ENCODE results near the gene MLYCD. TPM values are rescaled to one million over a fixed set of nuclear protein-coding genes. Genes with fewer than 3 reads are reported as not detected.

The MLYCD gene
- total and polyA plus RNA-seq, 2 experiments from 2014 or later, result 3.2 to 7.2 TPM

DNA sequence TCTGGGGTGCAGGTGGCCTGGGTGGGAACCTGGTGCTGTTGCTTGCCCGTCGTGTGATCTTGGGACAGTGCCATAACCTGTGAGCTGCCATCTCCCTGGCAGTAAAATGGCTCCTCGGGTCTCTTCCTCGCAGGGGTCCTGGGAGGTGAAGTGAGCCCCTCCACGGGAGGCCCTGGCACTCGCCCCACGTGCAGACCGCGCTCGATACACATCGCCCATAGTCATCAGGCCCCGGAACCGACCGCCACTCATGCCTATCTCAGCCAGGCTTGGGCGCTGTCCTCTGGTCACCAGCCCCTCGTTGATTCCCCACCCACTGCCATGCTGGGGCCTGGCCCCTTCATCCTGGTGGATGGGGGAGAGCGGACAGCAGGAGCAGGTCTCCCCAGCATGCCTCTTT, 32.6 kb downstream of the MLYCD start:
- Mint-ChIP-seq H3K9me3 (no peaks in the 10 kb centered on the region; the same call in 2 of the 3 replicates), H3K4me3 (no peak overlapping the region), H3K27ac (no peak overlapping the region), H3K4me1 (peaks cover 7% of the 10 kb centered on the region), H3K27me3 (ENCODE audit: insufficient read depth, low read depth, poor library complexity) (peaks cover 17% of the 10 kb centered on the region), H3K36me3 (ENCODE audit: low read depth) (no peaks in the 10 kb centered on the region; the same call in 1 of the 3 replicates)
- Histone ChIP-seq H3K4me2 (no peak overlapping the region), H3K27ac (ENCODE audit: low read depth) (no peak overlapping the region), H2AFZ (no peak overlapping the region), H3K79me2 (replicated peaks; ENCODE audit: insufficient read depth) (no peaks in the 10 kb centered on the region), H3K27me3 (ENCODE audit: insufficient read depth) (no peaks in the 10 kb centered on the region), H3K9me2 (ENCODE audit: insufficient read depth) (no peaks in the 10 kb centered on the region), H3K4me1 (ENCODE audit: insufficient read depth) (peaks cover 9% of the 10 kb centered on the region; the same call in 1 of the 2 replicates), H4K20me1 (replicated peaks; ENCODE audit: insufficient read depth) (no peaks in the 10 kb centered on the region), H3K36me3 (ENCODE audit: insufficient read depth) (no peaks in the 10 kb centered on the region), H3F3A (replicated peaks; ENCODE audit: low read depth) (no peaks in the 10 kb centered on the region), H3K4me3 (no peak overlapping the region)
- TF ChIP-seq POLR2AphosphoS5 (IDR thresholded peaks at IDR 0.05; ENCODE audit: low read depth), result no peak; the same call in 1 of the 2 replicates
- no peak for TF ChIP-seq STAT1 (IDR thresholded peaks at IDR 0.05; ENCODE audit: unreplicated experiment)
- TF ChIP-seq NANOG (IDR thresholded peaks at IDR 0.05; ENCODE audit: borderline replicate concordance), result no peak
- TF ChIP-seq, protein P1, sequence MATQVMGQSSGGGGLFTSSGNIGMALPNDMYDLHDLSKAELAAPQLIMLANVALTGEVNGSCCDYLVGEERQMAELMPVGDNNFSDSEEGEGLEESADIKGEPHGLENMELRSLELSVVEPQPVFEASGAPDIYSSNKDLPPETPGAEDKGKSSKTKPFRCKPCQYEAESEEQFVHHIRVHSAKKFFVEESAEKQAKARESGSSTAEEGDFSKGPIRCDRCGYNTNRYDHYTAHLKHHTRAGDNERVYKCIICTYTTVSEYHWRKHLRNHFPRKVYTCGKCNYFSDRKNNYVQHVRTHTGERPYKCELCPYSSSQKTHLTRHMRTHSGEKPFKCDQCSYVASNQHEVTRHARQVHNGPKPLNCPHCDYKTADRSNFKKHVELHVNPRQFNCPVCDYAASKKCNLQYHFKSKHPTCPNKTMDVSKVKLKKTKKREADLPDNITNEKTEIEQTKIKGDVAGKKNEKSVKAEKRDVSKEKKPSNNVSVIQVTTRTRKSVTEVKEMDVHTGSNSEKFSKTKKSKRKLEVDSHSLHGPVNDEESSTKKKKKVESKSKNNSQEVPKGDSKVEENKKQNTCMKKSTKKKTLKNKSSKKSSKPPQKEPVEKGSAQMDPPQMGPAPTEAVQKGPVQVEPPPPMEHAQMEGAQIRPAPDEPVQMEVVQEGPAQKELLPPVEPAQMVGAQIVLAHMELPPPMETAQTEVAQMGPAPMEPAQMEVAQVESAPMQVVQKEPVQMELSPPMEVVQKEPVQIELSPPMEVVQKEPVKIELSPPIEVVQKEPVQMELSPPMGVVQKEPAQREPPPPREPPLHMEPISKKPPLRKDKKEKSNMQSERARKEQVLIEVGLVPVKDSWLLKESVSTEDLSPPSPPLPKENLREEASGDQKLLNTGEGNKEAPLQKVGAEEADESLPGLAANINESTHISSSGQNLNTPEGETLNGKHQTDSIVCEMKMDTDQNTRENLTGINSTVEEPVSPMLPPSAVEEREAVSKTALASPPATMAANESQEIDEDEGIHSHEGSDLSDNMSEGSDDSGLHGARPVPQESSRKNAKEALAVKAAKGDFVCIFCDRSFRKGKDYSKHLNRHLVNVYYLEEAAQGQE (IDR thresholded peaks at IDR 0.05; ENCODE audit: unreplicated experiment), result no peak
- TF ChIP-seq, protein P2, sequence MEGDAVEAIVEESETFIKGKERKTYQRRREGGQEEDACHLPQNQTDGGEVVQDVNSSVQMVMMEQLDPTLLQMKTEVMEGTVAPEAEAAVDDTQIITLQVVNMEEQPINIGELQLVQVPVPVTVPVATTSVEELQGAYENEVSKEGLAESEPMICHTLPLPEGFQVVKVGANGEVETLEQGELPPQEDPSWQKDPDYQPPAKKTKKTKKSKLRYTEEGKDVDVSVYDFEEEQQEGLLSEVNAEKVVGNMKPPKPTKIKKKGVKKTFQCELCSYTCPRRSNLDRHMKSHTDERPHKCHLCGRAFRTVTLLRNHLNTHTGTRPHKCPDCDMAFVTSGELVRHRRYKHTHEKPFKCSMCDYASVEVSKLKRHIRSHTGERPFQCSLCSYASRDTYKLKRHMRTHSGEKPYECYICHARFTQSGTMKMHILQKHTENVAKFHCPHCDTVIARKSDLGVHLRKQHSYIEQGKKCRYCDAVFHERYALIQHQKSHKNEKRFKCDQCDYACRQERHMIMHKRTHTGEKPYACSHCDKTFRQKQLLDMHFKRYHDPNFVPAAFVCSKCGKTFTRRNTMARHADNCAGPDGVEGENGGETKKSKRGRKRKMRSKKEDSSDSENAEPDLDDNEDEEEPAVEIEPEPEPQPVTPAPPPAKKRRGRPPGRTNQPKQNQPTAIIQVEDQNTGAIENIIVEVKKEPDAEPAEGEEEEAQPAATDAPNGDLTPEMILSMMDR (conservative IDR thresholded peaks at IDR 0.05; ENCODE audit: low read depth in 2 of 2), result no peak
- TF ChIP-seq EZH2phosphoT487 (IDR thresholded peaks at IDR 0.05; ENCODE audit: unreplicated experiment), result no peak
- TF ChIP-seq CREB1 (CRISPR knock-in tag; IDR thresholded peaks at IDR 0.05; ENCODE audit: low read depth), result no peak
- TF ChIP-seq ZNF114 (CRISPR knock-in tag; IDR thresholded peaks at IDR 0.05), result no peak
- TF ChIP-seq, protein P3, sequence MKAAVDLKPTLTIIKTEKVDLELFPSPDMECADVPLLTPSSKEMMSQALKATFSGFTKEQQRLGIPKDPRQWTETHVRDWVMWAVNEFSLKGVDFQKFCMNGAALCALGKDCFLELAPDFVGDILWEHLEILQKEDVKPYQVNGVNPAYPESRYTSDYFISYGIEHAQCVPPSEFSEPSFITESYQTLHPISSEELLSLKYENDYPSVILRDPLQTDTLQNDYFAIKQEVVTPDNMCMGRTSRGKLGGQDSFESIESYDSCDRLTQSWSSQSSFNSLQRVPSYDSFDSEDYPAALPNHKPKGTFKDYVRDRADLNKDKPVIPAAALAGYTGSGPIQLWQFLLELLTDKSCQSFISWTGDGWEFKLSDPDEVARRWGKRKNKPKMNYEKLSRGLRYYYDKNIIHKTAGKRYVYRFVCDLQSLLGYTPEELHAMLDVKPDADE (IDR thresholded peaks at IDR 0.05), result no peak
- no peak for TF ChIP-seq EZH2 (IDR thresholded peaks at IDR 0.05; ENCODE audit: low read depth, unreplicated experiment)
- DNase-seq (ENCODE audit: low spot score) (no peak), ATAC-seq (no peak)

Data from GM23338 (cell line).